HepG2 (cell line): ENCODE data around the gene EPO. TPM values are rescaled to one million over a fixed set of nuclear protein-coding genes. Genes with fewer than 3 reads are reported as not detected.

Experiments used
- AGO1 ChIP-seq: fragments of 200-400 bp; formaldehyde crosslinking; IDR thresholded peaks from 2 replicates; pipeline ENCODE4 v1.6.1; 2017; ENCODE audit warnings: mild to moderate bottlenecking, low read depth, low read length, moderate library complexity; ENCODE audit not compliant: poor library complexity, severe bottlenecking
- HOXA7 ChIP-seq: sonication (generic); formaldehyde crosslinking; IDR thresholded peaks from 2 replicates; pipeline ENCODE4 v1.8.1; 2022; ENCODE audit warnings: mild to moderate bottlenecking, missing genetic modification reagents, moderate library complexity
- MEIS2 ChIP-seq: sonication (generic); formaldehyde crosslinking; IDR thresholded peaks from 2 replicates; pipeline ENCODE4 v1.9.0; 2021; ENCODE audit warnings: mild to moderate bottlenecking, missing genetic modification reagents
- MYC ChIP-seq: sonication (generic); formaldehyde crosslinking; IDR thresholded peaks from 2 replicates; pipeline ENCODE4 v1.9.0; 2021; ENCODE audit warnings: missing genetic modification reagents, borderline replicate concordance
- NR2F1 ChIP-seq, 2 experiments: fragments of 450-650 bp in 1 of 2; formaldehyde crosslinking in 1 of 2; IDR thresholded peaks; 2 replicates each; pipeline versions ENCODE4 v1.5.0 to v1.6.1; 2016 to 2020; ENCODE audit warnings: mild to moderate bottlenecking in 1 of 2, missing compliant biosample characterization in 1 of 2, missing genetic modification reagents in 1 of 2, moderate library complexity in 1 of 2
- ZNF331 ChIP-seq: sonication (generic); formaldehyde crosslinking; IDR thresholded peaks from 2 replicates; pipeline ENCODE4 v1.4.0; 2020; ENCODE audit warnings: missing genetic modification reagents
- ZNF570 ChIP-seq: sonication (generic); formaldehyde crosslinking; IDR thresholded peaks from 2 replicates; pipeline ENCODE4 v1.4.0; 2020; ENCODE audit warnings: mild to moderate bottlenecking, missing genetic modification reagents, borderline replicate concordance
- ZNF615 ChIP-seq: sonication (generic); formaldehyde crosslinking; IDR thresholded peaks from 2 replicates; pipeline ENCODE4 v1.5.0; 2020; ENCODE audit warnings: mild to moderate bottlenecking, missing genetic modification reagents, borderline replicate concordance
- ZNF737 ChIP-seq: sonication (generic); formaldehyde crosslinking; IDR thresholded peaks from 2 replicates; pipeline ENCODE4 v1.5.0; 2020; ENCODE audit warnings: missing genetic modification reagents, mild to moderate bottlenecking, borderline replicate concordance
- polyA plus RNA-seq, 8 experiments: library from polyadenylated mRNA; depleted of rRNA in 3 of 8; stranded (reverse) in 7 of 8; unstranded in 1 of 8; fragments of >200 nt; fragmentation: Illumina TruSeq in 4 of 8; extraction: Trizol in 4 of 8; gene quantifications; 2 replicates each; pipeline versions ENCODE4 v1.2.1 to v1.2.3, GENCODE V29; 2011 to 2016; ENCODE audit warnings: low read depth in 4 of 8, missing spikeins in 1 of 8, mixed read lengths in 1 of 8; ENCODE audit not compliant: insufficient read depth in 1 of 8
- total RNA-seq, 5 experiments: library from RNA; depleted of rRNA; stranded (reverse); fragments of >200 nt; fragmentation: Illumina TruSeq; extraction: Trizol; gene quantifications; 2 replicates each; pipeline ENCODE4 v1.2.3, GENCODE V29; 2016; ENCODE audit warnings: low read depth in 1 of 5
- TF ChIP-seq, protein P1 (sequence below): sonication (generic); formaldehyde crosslinking; IDR thresholded peaks from 2 replicates; pipeline ENCODE4 v1.4.0; 2020; ENCODE audit warnings: mild to moderate bottlenecking, missing genetic modification reagents
- TF ChIP-seq, protein P2 (sequence below): sonication (generic); formaldehyde crosslinking; IDR thresholded peaks from 2 replicates; pipeline ENCODE4 v1.9.0; 2021; ENCODE audit warnings: missing genetic modification reagents, borderline replicate concordance
- TF ChIP-seq, protein P3 (sequence below): IDR thresholded peaks from 2 replicates; pipeline ENCODE4 v1.6.1; 2018; ENCODE audit warnings: missing genetic modification reagents
- TF ChIP-seq, protein P4 (sequence below): IDR thresholded peaks from 2 replicates; pipeline ENCODE4 v1.6.1; 2016; ENCODE audit warnings: low read depth
- TF ChIP-seq, protein P5 (sequence below): IDR thresholded peaks from 2 replicates; pipeline ENCODE4 v1.6.1; 2016; ENCODE audit warnings: missing biosample characterization, missing genetic modification reagents, low read depth
- TF ChIP-seq, protein P6 (sequence below): sonication (generic); IDR thresholded peaks from 2 replicates; pipeline ENCODE4 v1.6.1; 2016; ENCODE audit warnings: low read depth, borderline replicate concordance
- TF ChIP-seq, protein P7 (sequence below): sonication (generic); formaldehyde crosslinking; IDR thresholded peaks from 2 replicates; pipeline ENCODE4 v1.4.0; 2020; ENCODE audit warnings: missing genetic modification reagents

Gene EPO
- total and polyA plus RNA-seq, 2 of the 13 experiments (the other 11 are each of a cell fraction or from before 2014, with no cell fraction given), result 10.3 to 25.7 TPM

DNA sequence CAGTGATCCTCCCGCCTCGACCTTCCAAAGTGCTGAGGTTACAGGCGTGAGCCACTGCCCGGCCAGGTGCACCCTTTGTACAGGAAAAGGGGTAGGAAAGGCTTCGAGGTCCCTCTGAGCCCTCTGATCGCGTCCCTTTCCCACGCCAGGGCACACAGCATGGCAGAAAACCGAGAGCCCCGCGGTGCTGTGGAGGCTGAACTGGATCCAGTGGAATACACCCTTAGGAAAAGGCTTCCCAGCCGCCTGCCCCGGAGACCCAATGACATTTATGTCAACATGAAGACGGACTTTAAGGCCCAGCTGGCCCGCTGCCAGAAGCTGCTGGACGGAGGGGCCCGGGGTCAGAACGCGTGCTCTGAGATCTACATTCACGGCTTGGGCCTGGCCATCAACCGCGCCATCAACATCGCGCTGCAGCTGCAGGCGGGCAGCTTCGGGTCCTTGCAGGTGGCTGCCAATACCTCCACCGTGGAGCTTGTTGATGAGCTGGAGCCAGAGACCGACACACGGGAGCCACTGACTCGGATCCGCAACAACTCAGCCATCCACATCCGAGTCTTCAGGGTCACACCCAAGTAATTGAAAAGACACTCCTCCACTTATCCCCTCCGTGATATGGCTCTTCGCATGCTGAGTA, 13.5 kb upstream of the EPO start (continued):
- TF ChIP-seq NR2F1 (CRISPR knock-in tag; IDR thresholded peaks at IDR 0.05), result no peak
- no peak for TF ChIP-seq ZNF570 (CRISPR knock-in tag)
- TF ChIP-seq, protein P1, sequence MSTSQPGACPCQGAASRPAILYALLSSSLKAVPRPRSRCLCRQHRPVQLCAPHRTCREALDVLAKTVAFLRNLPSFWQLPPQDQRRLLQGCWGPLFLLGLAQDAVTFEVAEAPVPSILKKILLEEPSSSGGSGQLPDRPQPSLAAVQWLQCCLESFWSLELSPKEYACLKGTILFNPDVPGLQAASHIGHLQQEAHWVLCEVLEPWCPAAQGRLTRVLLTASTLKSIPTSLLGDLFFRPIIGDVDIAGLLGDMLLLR (CRISPR knock-in tag), result no peak
- TF ChIP-seq, protein P2, sequence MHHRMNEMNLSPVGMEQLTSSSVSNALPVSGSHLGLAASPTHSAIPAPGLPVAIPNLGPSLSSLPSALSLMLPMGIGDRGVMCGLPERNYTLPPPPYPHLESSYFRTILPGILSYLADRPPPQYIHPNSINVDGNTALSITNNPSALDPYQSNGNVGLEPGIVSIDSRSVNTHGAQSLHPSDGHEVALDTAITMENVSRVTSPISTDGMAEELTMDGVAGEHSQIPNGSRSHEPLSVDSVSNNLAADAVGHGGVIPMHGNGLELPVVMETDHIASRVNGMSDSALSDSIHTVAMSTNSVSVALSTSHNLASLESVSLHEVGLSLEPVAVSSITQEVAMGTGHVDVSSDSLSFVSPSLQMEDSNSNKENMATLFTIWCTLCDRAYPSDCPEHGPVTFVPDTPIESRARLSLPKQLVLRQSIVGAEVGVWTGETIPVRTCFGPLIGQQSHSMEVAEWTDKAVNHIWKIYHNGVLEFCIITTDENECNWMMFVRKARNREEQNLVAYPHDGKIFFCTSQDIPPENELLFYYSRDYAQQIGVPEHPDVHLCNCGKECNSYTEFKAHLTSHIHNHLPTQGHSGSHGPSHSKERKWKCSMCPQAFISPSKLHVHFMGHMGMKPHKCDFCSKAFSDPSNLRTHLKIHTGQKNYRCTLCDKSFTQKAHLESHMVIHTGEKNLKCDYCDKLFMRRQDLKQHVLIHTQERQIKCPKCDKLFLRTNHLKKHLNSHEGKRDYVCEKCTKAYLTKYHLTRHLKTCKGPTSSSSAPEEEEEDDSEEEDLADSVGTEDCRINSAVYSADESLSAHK (CRISPR knock-in tag), result no peak
- TF ChIP-seq HOXA7 (CRISPR knock-in tag), result no peak
- TF ChIP-seq ZNF737 (CRISPR knock-in tag), result no peak
- TF ChIP-seq, protein P3, sequence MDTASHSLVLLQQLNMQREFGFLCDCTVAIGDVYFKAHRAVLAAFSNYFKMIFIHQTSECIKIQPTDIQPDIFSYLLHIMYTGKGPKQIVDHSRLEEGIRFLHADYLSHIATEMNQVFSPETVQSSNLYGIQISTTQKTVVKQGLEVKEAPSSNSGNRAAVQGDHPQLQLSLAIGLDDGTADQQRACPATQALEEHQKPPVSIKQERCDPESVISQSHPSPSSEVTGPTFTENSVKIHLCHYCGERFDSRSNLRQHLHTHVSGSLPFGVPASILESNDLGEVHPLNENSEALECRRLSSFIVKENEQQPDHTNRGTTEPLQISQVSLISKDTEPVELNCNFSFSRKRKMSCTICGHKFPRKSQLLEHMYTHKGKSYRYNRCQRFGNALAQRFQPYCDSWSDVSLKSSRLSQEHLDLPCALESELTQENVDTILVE, result no peak
- TF ChIP-seq, protein P4, sequence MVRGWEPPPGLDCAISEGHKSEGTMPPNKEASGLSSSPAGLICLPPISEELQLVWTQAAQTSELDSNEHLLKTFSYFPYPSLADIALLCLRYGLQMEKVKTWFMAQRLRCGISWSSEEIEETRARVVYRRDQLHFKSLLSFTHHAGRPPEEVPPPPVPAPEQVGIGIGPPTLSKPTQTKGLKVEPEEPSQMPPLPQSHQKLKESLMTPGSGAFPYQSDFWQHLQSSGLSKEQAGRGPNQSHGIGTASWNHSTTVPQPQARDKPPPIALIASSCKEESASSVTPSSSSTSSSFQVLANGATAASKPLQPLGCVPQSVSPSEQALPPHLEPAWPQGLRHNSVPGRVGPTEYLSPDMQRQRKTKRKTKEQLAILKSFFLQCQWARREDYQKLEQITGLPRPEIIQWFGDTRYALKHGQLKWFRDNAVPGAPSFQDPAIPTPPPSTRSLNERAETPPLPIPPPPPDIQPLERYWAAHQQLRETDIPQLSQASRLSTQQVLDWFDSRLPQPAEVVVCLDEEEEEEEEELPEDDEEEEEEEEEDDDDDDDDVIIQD (CRISPR knock-in tag), result no peak
- TF ChIP-seq MEIS2, result peak; percentile 48; the same call in 1 of the 2 replicates
- TF ChIP-seq ZNF615 (CRISPR knock-in tag), result no peak
- TF ChIP-seq, protein P5, sequence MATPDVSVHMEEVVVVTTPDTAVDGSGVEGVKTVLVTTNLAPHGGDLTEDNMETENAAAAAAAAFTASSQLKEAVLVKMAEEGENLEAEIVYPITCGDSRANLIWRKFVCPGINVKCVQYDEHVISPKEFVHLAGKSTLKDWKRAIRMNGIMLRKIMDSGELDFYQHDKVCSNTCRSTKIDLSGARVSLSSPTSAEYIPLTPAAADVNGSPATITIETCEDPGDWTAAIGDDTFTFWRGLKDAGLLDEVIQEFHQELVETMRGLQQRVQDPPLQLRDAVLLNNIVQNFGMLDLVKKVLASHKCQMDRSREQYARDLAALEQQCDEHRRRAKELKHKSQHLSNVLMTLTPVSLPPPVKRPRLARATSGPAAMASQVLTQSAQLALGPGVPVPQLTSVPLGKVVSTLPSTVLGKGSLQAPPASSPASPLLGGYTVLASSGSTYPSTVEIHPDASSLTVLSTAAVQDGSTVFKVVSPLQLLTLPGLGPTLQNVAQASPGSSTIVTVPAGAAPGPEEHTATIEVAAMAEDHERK, result no peak
- no peak for TF ChIP-seq AGO1
- TF ChIP-seq, protein P6, sequence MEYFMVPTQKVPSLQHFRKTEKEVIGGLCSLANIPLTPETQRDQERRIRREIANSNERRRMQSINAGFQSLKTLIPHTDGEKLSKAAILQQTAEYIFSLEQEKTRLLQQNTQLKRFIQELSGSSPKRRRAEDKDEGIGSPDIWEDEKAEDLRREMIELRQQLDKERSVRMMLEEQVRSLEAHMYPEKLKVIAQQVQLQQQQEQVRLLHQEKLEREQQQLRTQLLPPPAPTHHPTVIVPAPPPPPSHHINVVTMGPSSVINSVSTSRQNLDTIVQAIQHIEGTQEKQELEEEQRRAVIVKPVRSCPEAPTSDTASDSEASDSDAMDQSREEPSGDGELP, result peak; percentile 45; the same call in 1 of the 2 replicates
- TF ChIP-seq, protein P7, sequence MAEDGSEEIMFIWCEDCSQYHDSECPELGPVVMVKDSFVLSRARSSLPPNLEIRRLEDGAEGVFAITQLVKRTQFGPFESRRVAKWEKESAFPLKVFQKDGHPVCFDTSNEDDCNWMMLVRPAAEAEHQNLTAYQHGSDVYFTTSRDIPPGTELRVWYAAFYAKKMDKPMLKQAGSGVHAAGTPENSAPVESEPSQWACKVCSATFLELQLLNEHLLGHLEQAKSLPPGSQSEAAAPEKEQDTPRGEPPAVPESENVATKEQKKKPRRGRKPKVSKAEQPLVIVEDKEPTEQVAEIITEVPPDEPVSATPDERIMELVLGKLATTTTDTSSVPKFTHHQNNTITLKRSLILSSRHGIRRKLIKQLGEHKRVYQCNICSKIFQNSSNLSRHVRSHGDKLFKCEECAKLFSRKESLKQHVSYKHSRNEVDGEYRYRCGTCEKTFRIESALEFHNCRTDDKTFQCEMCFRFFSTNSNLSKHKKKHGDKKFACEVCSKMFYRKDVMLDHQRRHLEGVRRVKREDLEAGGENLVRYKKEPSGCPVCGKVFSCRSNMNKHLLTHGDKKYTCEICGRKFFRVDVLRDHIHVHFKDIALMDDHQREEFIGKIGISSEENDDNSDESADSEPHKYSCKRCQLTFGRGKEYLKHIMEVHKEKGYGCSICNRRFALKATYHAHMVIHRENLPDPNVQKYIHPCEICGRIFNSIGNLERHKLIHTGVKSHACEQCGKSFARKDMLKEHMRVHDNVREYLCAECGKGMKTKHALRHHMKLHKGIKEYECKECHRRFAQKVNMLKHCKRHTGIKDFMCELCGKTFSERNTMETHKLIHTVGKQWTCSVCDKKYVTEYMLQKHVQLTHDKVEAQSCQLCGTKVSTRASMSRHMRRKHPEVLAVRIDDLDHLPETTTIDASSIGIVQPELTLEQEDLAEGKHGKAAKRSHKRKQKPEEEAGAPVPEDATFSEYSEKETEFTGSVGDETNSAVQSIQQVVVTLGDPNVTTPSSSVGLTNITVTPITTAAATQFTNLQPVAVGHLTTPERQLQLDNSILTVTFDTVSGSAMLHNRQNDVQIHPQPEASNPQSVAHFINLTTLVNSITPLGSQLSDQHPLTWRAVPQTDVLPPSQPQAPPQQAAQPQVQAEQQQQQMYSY (CRISPR knock-in tag), result peak; percentile 57
- TF ChIP-seq MYC (CRISPR knock-in tag), result peak; percentile 76
- 0 out of 2 replicates have a peak, but pooled peaks have one; percentile 10 for TF ChIP-seq ZNF331 (CRISPR knock-in tag)
